ENCODE measurements around the gene KRT81.
A peak's percentile ranks its signal among the peaks of the same experiment; 100 is the strongest.

KRT81 gene
- total RNA-seq: 0 reads per million in 4 donors

- no peak for DNase-seq
Observed at GRCh38 chr12:52291267-52291935, at the start of gene KRT81. KRT81 (minus strand) TSS chr12:52291534; CDS start chr12:52291465, 69 bp downstream.

GRCh38 chr12:52338241-52338960, 47.1 kb upstream of the KRT81 start:
- no peak for DNase-seq

GRCh38 chr12:52337054-52337453, 45.7 kb upstream of the KRT81 start:
- DNase-seq: no peak

- no peak for DNase-seq
Observed at GRCh38 chr12:52336641-52337040, 45.3 kb upstream of the KRT81 start.

GRCh38 chr12:52335598-52336262, 44.4 kb upstream of the KRT81 start:
- no peak for DNase-seq

GRCh38 chr12:52334185-52334584, 42.9 kb upstream of the KRT81 start:
- DNase-seq: no peak

- DNase-seq: no peak
Observed at GRCh38 chr12:52333321-52333720, 42.0 kb upstream of the KRT81 start.

- no peak for DNase-seq
Observed at GRCh38 chr12:52332381-52332780, 41.0 kb upstream of the KRT81 start.

GRCh38 chr12:52331833-52332232, 40.5 kb upstream of the KRT81 start:
- no peak for DNase-seq

- DNase-seq: no peak
Observed at GRCh38 chr12:52331039-52331438, 39.7 kb upstream of the KRT81 start.

GRCh38 chr12:52327830-52328500, 36.6 kb upstream of the KRT81 start:
- DNase-seq: no peak

GRCh38 chr12:52327052-52327829, 35.9 kb upstream of the KRT81 start:
- peak; percentile 45 to 86 (median 68) for DNase-seq

- no peak for DNase-seq
Observed at GRCh38 chr12:52324153-52324444, 32.8 kb upstream of the KRT81 start.

GRCh38 chr12:52323416-52324152, 32.2 kb upstream of the KRT81 start:
- DNase-seq: no peak

- no peak for DNase-seq
Observed at GRCh38 chr12:52323001-52323400, 31.7 kb upstream of the KRT81 start.

- no peak for DNase-seq
Observed at GRCh38 chr12:52322069-52322468, 30.7 kb upstream of the KRT81 start.

- no peak for DNase-seq
Observed at GRCh38 chr12:52321418-52321817, 30.1 kb upstream of the KRT81 start.

GRCh38 chr12:52320784-52321400, 29.6 kb upstream of the KRT81 start, which contains the start of gene KRT83:
KRT83 (minus strand) TSS chr12:52321398; CDS start chr12:52321335, 63 bp downstream.
- DNase-seq: no peak

- DNase-seq: no peak
Observed at GRCh38 chr12:52319097-52319496, 27.8 kb upstream of the KRT81 start.

GRCh38 chr12:52318241-52318990, 27.1 kb upstream of the KRT81 start:
- DNase-seq: no peak

Data from T-helper 1 cell (primary cell).